ENCODE data around the gene PPFIA3.
A peak's percentile ranks its signal among the peaks of the same experiment; 100 is the strongest.

Gene PPFIA3

GRCh38 chr19:49133621-49134454, 14.5 kb downstream of the PPFIA3 start:
- DNase-seq (ENCODE audit: low read depth) = peak; percentile 66

GRCh38 chr19:49135686-49136085, 16.3 kb downstream of the PPFIA3 start:
- no peak for TF ChIP-seq CTCF (conservative IDR thresholded peaks at IDR 0.05; ENCODE audit: control insufficient read depth, insufficient read depth, low read depth, low read length)
- H3K4me3 ChIP-seq (ENCODE audit: control insufficient read depth, low read depth, low read length) = no peak overlapping the region
- DNase-seq (ENCODE audit: low read depth) = no peak

More at GRCh38 chr19:49133621-49134454, 14.5 kb downstream of the PPFIA3 start:
- TF ChIP-seq CTCF (conservative IDR thresholded peaks at IDR 0.05; ENCODE audit: control insufficient read depth, insufficient read depth, low read depth, low read length) = no peak
- H3K4me3 ChIP-seq (ENCODE audit: control insufficient read depth, low read depth, low read length) = peak overlapping the region; percentile 3

- no peak for DNase-seq (ENCODE audit: low read depth)
- no peak overlapping the region for H3K4me3 ChIP-seq (ENCODE audit: control insufficient read depth, low read depth, low read length)
- no peak for TF ChIP-seq CTCF (conservative IDR thresholded peaks at IDR 0.05; ENCODE audit: control insufficient read depth, insufficient read depth, low read depth, low read length)
Measured at GRCh38 chr19:49136771-49137171, 17.4 kb downstream of the PPFIA3 start.

- H3K4me3 ChIP-seq (ENCODE audit: control insufficient read depth, low read depth, low read length) = no peak overlapping the region
- TF ChIP-seq CTCF (conservative IDR thresholded peaks at IDR 0.05; ENCODE audit: control insufficient read depth, insufficient read depth, low read depth, low read length) = no peak
Measured at GRCh38 chr19:49140951-49141350, 21.6 kb downstream of the PPFIA3 start.

GRCh38 chr19:49141352-49141751, 22.0 kb downstream of the PPFIA3 start:
- no peak for TF ChIP-seq CTCF (conservative IDR thresholded peaks at IDR 0.05; ENCODE audit: control insufficient read depth, insufficient read depth, low read depth, low read length)
- H3K4me3 ChIP-seq (ENCODE audit: control insufficient read depth, low read depth, low read length) = no peak overlapping the region
- DNase-seq (ENCODE audit: low read depth) = no peak

More at GRCh38 chr19:49140951-49141350, 21.6 kb downstream of the PPFIA3 start:
- DNase-seq (ENCODE audit: low read depth) = no peak

GRCh38 chr19:49142866-49143335, 23.6 kb downstream of the PPFIA3 start:
- TF ChIP-seq CTCF (conservative IDR thresholded peaks at IDR 0.05; ENCODE audit: control insufficient read depth, insufficient read depth, low read depth, low read length) = no peak
- peak; percentile 86 for DNase-seq (ENCODE audit: low read depth)
- H3K4me3 ChIP-seq (ENCODE audit: control insufficient read depth, low read depth, low read length) = peak overlapping the region; percentile 69

All from fibroblast of mammary gland (primary cell).